ENCODE data around the gene LIF.

DNA sequence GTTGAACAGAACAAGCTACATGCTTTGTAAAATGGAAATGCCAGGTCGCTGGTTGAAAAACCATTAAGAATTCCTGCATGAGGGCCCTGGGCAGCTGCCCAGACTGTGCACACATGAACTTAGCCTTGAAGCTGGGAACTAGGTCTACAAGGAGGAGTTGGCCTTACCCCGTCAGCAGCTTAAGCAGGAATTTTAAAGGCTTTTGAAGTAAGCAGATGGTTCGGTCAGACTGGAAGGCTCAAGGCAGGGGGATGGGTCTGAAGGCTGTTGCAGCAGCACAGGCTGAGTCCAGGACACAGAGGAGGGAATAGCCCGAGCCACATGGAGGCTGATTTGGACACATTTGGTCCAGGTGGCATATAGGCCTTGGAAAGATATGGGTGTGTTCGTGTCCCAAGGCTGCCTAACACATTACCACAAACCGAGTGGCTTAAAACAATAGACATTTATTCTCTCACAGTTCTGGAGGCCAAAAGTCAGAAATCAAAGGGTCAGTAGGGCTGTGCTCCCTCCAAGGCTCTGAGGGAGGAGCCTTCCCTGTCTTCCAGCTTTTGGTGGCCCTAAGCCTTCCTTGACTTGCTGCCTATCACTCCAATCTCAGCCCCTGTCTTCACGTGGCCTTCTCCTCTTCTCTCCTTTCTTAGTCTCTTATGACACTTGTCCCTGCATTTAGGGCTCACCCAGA lies 11.6 kb downstream of the LIF start:
- TF ChIP-seq, protein P1, sequence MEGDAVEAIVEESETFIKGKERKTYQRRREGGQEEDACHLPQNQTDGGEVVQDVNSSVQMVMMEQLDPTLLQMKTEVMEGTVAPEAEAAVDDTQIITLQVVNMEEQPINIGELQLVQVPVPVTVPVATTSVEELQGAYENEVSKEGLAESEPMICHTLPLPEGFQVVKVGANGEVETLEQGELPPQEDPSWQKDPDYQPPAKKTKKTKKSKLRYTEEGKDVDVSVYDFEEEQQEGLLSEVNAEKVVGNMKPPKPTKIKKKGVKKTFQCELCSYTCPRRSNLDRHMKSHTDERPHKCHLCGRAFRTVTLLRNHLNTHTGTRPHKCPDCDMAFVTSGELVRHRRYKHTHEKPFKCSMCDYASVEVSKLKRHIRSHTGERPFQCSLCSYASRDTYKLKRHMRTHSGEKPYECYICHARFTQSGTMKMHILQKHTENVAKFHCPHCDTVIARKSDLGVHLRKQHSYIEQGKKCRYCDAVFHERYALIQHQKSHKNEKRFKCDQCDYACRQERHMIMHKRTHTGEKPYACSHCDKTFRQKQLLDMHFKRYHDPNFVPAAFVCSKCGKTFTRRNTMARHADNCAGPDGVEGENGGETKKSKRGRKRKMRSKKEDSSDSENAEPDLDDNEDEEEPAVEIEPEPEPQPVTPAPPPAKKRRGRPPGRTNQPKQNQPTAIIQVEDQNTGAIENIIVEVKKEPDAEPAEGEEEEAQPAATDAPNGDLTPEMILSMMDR (conservative IDR thresholded peaks at IDR 0.05; ENCODE audit: low read length) = no peak
- no peak for TF ChIP-seq EZH2phosphoT487 (IDR thresholded peaks at IDR 0.05; ENCODE audit: borderline replicate concordance, low read depth, low read length)

Data from OCI-LY7 (cell line).